Heart left ventricle (tissue), 16 donors: ENCODE measurements around the gene TNS4. TPM values are rescaled to one million over a fixed set of nuclear protein-coding genes. Genes with fewer than 3 reads are reported as not detected.
A peak's percentile ranks its signal among the peaks of the same experiment; 100 is the strongest.

ENCODE experiments used
- ATAC-seq, 4 donors: fragments of 200-7000 bp; cut with Tn5 transposase; one replicate each; pipeline ENCODE4 v1.9.1; 2020 to 2022; ENCODE audit warnings: moderate library complexity in 4 of 4, mild to moderate bottlenecking in 3 of 4, moderate number of reproducible peaks in 1 of 4
- DNase-seq, 5 donors: peaks; one replicate each; pipeline ENCODE4 v3.0.0-alpha.2; 2020
- H3K27ac ChIP-seq, 12 donors: fragments of 200-600 bp; sonication (generic) in 4 of 12; one replicate each; pipeline versions ENCODE4 v1.5.0 to v1.8.0; 2016 to 2022; ENCODE audit warnings: mild to moderate bottlenecking in 2 of 12
- H3K27me3 ChIP-seq, 9 donors: fragments of 200-600 bp; sonication (generic) in 2 of 9; one replicate each; pipeline versions ENCODE4 v1.5.1 to v1.8.0; 2016 to 2022; ENCODE audit warnings: mild to moderate bottlenecking in 3 of 9
- H3K36me3 ChIP-seq, 9 donors: fragments of 200-600 bp; sonication (generic) in 2 of 9; one replicate each; pipeline versions ENCODE4 v1.5.0 to v1.8.0; 2018 to 2022; ENCODE audit warnings: mild to moderate bottlenecking in 2 of 9
- H3K4me1 ChIP-seq, 12 donors: fragments of 200-600 bp; sonication (generic) in 4 of 12; one replicate each; pipeline versions ENCODE4 v1.5.0 to v1.8.0; 2016 to 2022; ENCODE audit warnings: mild to moderate bottlenecking in 3 of 12
- H3K4me3 ChIP-seq, 12 donors: fragments of 200-600 bp; sonication (generic) in 4 of 12; one replicate each; pipeline versions ENCODE4 v1.5.0 to v1.8.0; 2017 to 2022; ENCODE audit warnings: mild to moderate bottlenecking in 9 of 12, moderate library complexity in 4 of 12
- H3K9me3 ChIP-seq, 12 donors: fragments of 200-600 bp; sonication (generic) in 4 of 12; one replicate each; pipeline versions ENCODE4 v1.5.0 to v1.8.0; 2016 to 2022; ENCODE audit warnings: mild to moderate bottlenecking in 1 of 12
- CTCF ChIP-seq, 12 donors: fragments of 200-600 bp; sonication (generic) in 4 of 12; IDR thresholded peaks; one replicate each; pipeline versions ENCODE4 v1.5.0 to v1.8.0; 2018 to 2022; ENCODE audit warnings: antibody characterized with exemption in 12 of 12, mild to moderate bottlenecking in 5 of 12
- POLR2A ChIP-seq, 2 donors: fragments of 450-650 bp; IDR thresholded peaks; one replicate each; pipeline ENCODE4 v1.6.1; 2017; ENCODE audit warnings: antibody characterized with exemption in 2 of 2, mild to moderate bottlenecking in 2 of 2, moderate library complexity in 2 of 2
- WGBS, 4 donors: extraction: QIAGEN DNeasy Blood & Tissue Kit in 2 of 4; methylation state at CpG; one replicate each; pipeline versions ENCODE4 v1.1.5 to v1.1.7; 2013 to 2018; 5-methylcytosine and 5-hydroxymethylcytosine counted together
- intact Hi-C, 10 donors: fragments of 100-400 bp; cut with DNase I; formaldehyde crosslinking; loops; one replicate each; pipeline versions ENCODE4 v1.11.1 to v1.14.2; 2022
- polyA plus RNA-seq, 2 donors: library from polyadenylated mRNA; stranded (reverse); fragments of 200-250 nt; gene quantifications; one replicate each; pipeline ENCODE4 v1.2.3, GENCODE V29; 2013
- total RNA-seq, 9 donors: library from RNA; depleted of rRNA in 2 of 9; stranded (reverse); fragments of >200 nt in 2 of 9; fragmentation: NEBNext Ultra II Directional in 3 of 9; extraction: Animal tissue kit (Norgen Biotek cat#: 25700) in 3 of 9; gene quantifications; one replicate each; pipeline versions ENCODE4 v1.1.0 to v1.2.4, GENCODE V29; 2016 to 2023
- donor health status: ischemic (EF 13 %, LVEDD 7.1; RV severe dilation, severe dysfunction).
- donor health status: healthy with polysubstance abuse.
- donor health status: DM: no; HTN: yes; CAD: no.
- donor health status: DM: no; HTN: no; CAD: no.
- donor health status: ischemic (EF 25% LVEDD 6.9; RV normal size, moderate dysfunction).
- donor health status: ischemic (EF 25% LVEDD 5.7; RV mildly dilated, moderate dysfunction).
- donor health status: healthy.
- donor health status: DM: yes; HTN: yes; CAD: no.
- donor health status: ischemic (EF 35%, LVEDD 5.7; RV mildly dilated, moderate dysfunction).
- donor health status: nonischemic (EF 11% LVEDD 7.7; RV severe dilation, severe dysfunction).
- donor health status: DM: yes; HTN: yes; CAD: no.
- donor health status: PGD.
- donor health status: ischemic (EF 29% LVEDD 5.4; RV normal size, mild dysfunction).
- donor health status: nonischemic (EF 23%, LVEDD 6.1; RV moderate dilation, normal function).

TNS4 gene
- total and polyA plus RNA-seq, 11 donors: 0.16 to 0.91 TPM; not detected in 9

DNA sequence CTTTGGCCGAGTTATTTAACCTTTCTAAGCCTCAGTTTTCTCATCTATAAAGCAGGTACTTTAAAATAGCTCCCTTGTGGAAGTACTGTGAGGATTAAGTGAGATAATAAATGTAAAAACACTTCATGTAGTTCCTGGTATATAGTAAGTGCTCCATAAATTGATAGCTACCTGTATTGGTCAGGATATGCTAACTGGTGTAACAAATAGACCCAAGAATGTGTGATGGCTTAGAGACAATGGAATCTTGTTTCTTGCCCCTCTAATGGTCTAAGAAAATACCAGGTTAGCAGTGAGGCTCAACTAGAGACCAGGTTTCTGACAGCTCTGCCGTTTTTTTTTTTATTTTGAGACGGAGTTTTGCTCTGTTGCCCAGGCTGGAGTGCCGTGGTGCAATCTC, 34.0 kb upstream of the TNS4 start:
- H3K9me3 ChIP-seq: no peaks in the 10 kb centered on the region
- ATAC-seq (no peak), DNase-seq (no peak)
- intact Hi-C loops: loop anchor here in 9 of 10 donors (2.0 to 10.0 kb wide), 4 partner anchors 135 to 233 kb away; partner anchors contain the start of gene RARA (in 5 of the 9)
- WGBS, 4 donors: 89 to 93% (median 91%) methylated on average over 4 of the region's 4 CpGs
- H3K4me1 ChIP-seq: peaks cover 25 to 86% (median 63%) of the 10 kb centered on the region in 12 donors
- H3K27ac ChIP-seq: peak overlapping the region; percentile 59 to 98 (median 88)
- no peak overlapping the region for H3K4me3 ChIP-seq
- no peak for TF ChIP-seq POLR2A (IDR thresholded peaks at IDR 0.05)
- no peak for TF ChIP-seq CTCF (IDR thresholded peaks at IDR 0.05)
- no peaks in the 10 kb centered on the region for H3K27me3 ChIP-seq
- no peaks in the 10 kb centered on the region for H3K36me3 ChIP-seq

- peak in 1 of 5 donors; percentile 26 for DNase-seq
- Histone ChIP-seq H3K27ac (peak overlapping the region in 9 of 12 donors; percentile 20 to 98 (median 85)), H3K36me3 (no peaks in the 10 kb centered on the region), H3K9me3 (no peaks in the 10 kb centered on the region), H3K27me3 (no peaks in the 10 kb centered on the region), H3K4me1 (peaks cover 18 to 77% (median 56%) of the 10 kb centered on the region in 12 donors), H3K4me3 (no peak overlapping the region)
- no peak for ATAC-seq
- 84 to 93% (median 88%) methylated on average over 11 of the region's 11 CpGs for WGBS, 4 donors
- no peak for TF ChIP-seq POLR2A (IDR thresholded peaks at IDR 0.05)
- no peak for TF ChIP-seq CTCF (IDR thresholded peaks at IDR 0.05)
- intact Hi-C loops: loop anchor here (2.0 to 10.0 kb wide), 11 partner anchors 52 to 232 kb away; partner anchors contain the start of genes RARA (in 5 of the 10), GJD3 (in 2 of the 10) and IGFBP4 (in 2 of the 10)
These were observed 33.2 kb upstream of the TNS4 start for GRCh38 chr17:40534371-40535189.

DNA sequence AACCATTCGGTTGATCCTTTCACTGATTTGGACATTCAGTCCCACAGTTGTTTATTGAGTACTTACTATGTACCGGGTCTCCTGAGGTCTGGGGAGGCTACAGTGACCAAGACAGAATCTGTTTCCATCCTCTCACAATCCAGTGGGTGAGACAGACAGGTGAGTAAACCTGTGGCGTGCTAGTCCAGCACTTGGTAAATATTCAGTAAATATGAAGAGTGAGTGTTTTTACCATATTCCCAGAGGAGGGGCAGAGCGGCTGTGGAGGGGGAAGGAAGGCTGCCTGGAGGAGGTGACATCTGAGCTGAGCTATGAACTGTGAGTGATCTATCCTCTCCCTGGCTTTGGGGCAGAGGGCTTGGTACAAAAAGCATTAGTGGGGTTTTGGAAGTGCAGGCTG, 32.5 kb upstream of the TNS4 start:
- ATAC-seq (no peak), DNase-seq (peak in 1 of 5 donors; percentile 4)
- no peak for TF ChIP-seq CTCF (IDR thresholded peaks at IDR 0.05)
- no peak for TF ChIP-seq POLR2A (IDR thresholded peaks at IDR 0.05)
- no peaks in the 10 kb centered on the region for H3K9me3 ChIP-seq
- WGBS, 4 donors: 74 to 82% (median 81%) methylated on average over 4 of the region's 4 CpGs
- H3K4me1 ChIP-seq: peaks cover 13 to 70% (median 50%) of the 10 kb centered on the region in 12 donors
- H3K36me3 ChIP-seq: no peaks in the 10 kb centered on the region
- H3K4me3 ChIP-seq: no peak overlapping the region
- intact Hi-C loops: loop anchor here (1.0 to 10.0 kb wide), 20 partner anchors 27 to 229 kb away; partner anchors contain the start of genes IGFBP4 (in 7 of the 10), RARA (in 5 of the 10) and GJD3 (in 2 of the 10)
- peak overlapping the region in 9 of 12 donors; percentile 20 to 60 (median 46) for H3K27ac ChIP-seq
- H3K27me3 ChIP-seq: no peaks in the 10 kb centered on the region
